Endothelial cell of umbilical vein (primary cell): Measurements from ENCODE around the gene COX10.

ENCODE experiments used
- EZH2 ChIP-seq: IDR thresholded peaks from 2 replicates; pipeline ENCODE4 v1.6.1; 2012; ENCODE audit warnings: borderline replicate concordance, low read depth, mild to moderate bottlenecking, moderate library complexity, low read length, inconsistent platforms; ENCODE audit not compliant: severe bottlenecking
- FOS ChIP-seq: IDR thresholded peaks from 2 replicates; pipeline ENCODE4 v1.6.1; 2011; ENCODE audit warnings: mild to moderate bottlenecking, low read length, moderate library complexity, borderline replicate concordance; ENCODE audit not compliant: insufficient read depth
- GATA2 ChIP-seq: IDR thresholded peaks from 2 replicates; pipeline ENCODE4 v1.7.0; 2011; ENCODE audit warnings: low read depth, mild to moderate bottlenecking, moderate library complexity, mixed read lengths, low read length; ENCODE audit not compliant: insufficient read length, insufficient read depth
- JUN ChIP-seq: IDR thresholded peaks from 2 replicates; pipeline ENCODE4 v1.6.1; 2011; ENCODE audit warnings: borderline replicate concordance, low read depth; ENCODE audit not compliant: insufficient read length, insufficient read depth
- MYC ChIP-seq: IDR thresholded peaks from one replicate; pipeline ENCODE4 v1.6.1; 2011; ENCODE audit warnings: mild to moderate bottlenecking, low read depth, low read length
- POLR2A ChIP-seq: IDR thresholded peaks from 2 replicates; pipeline ENCODE4 v1.6.1; 2012; ENCODE audit warnings: low read depth, mild to moderate bottlenecking, control low read depth, low read length
- POLR2AphosphoS5 ChIP-seq: IDR thresholded peaks from 2 replicates; pipeline ENCODE4 v1.6.1; 2012; ENCODE audit warnings: low read depth, mild to moderate bottlenecking, control low read depth, low read length, moderate library complexity; ENCODE audit not compliant: insufficient read depth
- TF ChIP-seq, protein P1 (sequence below), 2 donors: IDR thresholded peaks; 1 replicate in 1 of 2; 2 replicates in 1 of 2; pipeline ENCODE4 v1.5.1; 2011; ENCODE audit warnings: low read length in 2 of 2, mild to moderate bottlenecking in 2 of 2, moderate library complexity in 2 of 2, control low read depth in 1 of 2, inconsistent platforms in 1 of 2, low read depth in 1 of 2; ENCODE audit not compliant: insufficient read depth in 1 of 2; ENCODE audit errors: extremely low read depth in 1 of 2
- TF ChIP-seq, protein P2 (sequence below): IDR thresholded peaks from 2 replicates; pipeline ENCODE4 v1.6.1; 2011; ENCODE audit not compliant: insufficient read depth, insufficient read length

DNA sequence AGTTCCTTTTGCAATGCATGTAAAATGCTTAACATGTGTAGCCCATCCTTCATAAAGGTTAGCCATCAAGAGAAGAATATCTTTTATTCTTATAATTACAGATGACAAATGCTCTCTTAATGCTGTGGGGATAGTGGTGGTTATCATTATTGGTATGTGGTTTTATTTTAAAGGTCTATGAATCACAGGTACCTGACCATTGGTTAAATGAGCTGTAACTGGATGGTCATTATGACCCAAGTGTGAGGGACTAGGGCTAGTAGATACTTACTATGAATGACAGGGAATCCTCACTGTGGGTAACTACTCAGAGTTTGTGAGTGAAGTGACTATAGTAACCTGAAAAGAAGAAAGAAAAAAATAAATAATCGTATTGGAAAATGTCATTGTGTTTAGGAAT is 88.5 kb downstream of the COX10 start:
- TF ChIP-seq, protein P1, sequence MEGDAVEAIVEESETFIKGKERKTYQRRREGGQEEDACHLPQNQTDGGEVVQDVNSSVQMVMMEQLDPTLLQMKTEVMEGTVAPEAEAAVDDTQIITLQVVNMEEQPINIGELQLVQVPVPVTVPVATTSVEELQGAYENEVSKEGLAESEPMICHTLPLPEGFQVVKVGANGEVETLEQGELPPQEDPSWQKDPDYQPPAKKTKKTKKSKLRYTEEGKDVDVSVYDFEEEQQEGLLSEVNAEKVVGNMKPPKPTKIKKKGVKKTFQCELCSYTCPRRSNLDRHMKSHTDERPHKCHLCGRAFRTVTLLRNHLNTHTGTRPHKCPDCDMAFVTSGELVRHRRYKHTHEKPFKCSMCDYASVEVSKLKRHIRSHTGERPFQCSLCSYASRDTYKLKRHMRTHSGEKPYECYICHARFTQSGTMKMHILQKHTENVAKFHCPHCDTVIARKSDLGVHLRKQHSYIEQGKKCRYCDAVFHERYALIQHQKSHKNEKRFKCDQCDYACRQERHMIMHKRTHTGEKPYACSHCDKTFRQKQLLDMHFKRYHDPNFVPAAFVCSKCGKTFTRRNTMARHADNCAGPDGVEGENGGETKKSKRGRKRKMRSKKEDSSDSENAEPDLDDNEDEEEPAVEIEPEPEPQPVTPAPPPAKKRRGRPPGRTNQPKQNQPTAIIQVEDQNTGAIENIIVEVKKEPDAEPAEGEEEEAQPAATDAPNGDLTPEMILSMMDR (IDR thresholded peaks at IDR 0.05; ENCODE audit: extremely low read depth in 1 of 2, insufficient read depth in 1 of 2, low read depth in 1 of 2, low read length in 2 of 2), result no peak
- TF ChIP-seq POLR2A (no peak), MYC (no peak), POLR2AphosphoS5 (no peak), EZH2 (no peak), JUN (no peak), GATA2 (no peak), FOS (no peak)
- TF ChIP-seq, protein P2, sequence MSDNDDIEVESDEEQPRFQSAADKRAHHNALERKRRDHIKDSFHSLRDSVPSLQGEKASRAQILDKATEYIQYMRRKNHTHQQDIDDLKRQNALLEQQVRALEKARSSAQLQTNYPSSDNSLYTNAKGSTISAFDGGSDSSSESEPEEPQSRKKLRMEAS, result no peak
